ENCODE measurements around the gene RNF223.
A peak's percentile ranks its signal among the peaks of the same experiment; 100 is the strongest.

Gene RNF223

GRCh38 chr1:1115786-1116700 is 41.9 kb upstream of the RNF223 start, which contains the start of gene C1orf159:
C1orf159 (minus strand) TSS chr1:1116089; CDS start chr1:1091543, 24,546 bp downstream.
- no peak for TF ChIP-seq EZH2phosphoT487 (IDR thresholded peaks at IDR 0.05; ENCODE audit: low read depth)
- TF ChIP-seq, protein P1, sequence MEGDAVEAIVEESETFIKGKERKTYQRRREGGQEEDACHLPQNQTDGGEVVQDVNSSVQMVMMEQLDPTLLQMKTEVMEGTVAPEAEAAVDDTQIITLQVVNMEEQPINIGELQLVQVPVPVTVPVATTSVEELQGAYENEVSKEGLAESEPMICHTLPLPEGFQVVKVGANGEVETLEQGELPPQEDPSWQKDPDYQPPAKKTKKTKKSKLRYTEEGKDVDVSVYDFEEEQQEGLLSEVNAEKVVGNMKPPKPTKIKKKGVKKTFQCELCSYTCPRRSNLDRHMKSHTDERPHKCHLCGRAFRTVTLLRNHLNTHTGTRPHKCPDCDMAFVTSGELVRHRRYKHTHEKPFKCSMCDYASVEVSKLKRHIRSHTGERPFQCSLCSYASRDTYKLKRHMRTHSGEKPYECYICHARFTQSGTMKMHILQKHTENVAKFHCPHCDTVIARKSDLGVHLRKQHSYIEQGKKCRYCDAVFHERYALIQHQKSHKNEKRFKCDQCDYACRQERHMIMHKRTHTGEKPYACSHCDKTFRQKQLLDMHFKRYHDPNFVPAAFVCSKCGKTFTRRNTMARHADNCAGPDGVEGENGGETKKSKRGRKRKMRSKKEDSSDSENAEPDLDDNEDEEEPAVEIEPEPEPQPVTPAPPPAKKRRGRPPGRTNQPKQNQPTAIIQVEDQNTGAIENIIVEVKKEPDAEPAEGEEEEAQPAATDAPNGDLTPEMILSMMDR (IDR thresholded peaks at IDR 0.05; ENCODE audit: low read depth, low read length): no peak
- Histone ChIP-seq H3K79me2 (ENCODE audit: low read length) (peaks cover 28% of the 10 kb centered on the region), H4K20me1 (ENCODE audit: insufficient read depth, low read length) (no peaks in the 10 kb centered on the region), H3K4me1 (ENCODE audit: low read length) (peaks cover 5% of the 10 kb centered on the region), H3K4me2 (ENCODE audit: low read length) (peak within 1 kb of the TSS; percentile 83), H3K9me3 (ENCODE audit: insufficient read depth, low read length) (no peaks in the 10 kb centered on the region), H3K36me3 (replicated peaks; ENCODE audit: low read depth, low read length) (peaks cover 15% of the 10 kb centered on the region), H2AFZ (ENCODE audit: low read depth, low read length) (peak within 1 kb of the TSS; percentile 73; the same call in 1 of the 2 replicates), H3K27ac (ENCODE audit: low read length) (peak within 1 kb of the TSS; percentile 44; the same call in 1 of the 2 replicates), H3K9ac (ENCODE audit: low read length) (peak within 1 kb of the TSS; percentile 79), H3K27me3 (ENCODE audit: low read depth, low read length) (peaks cover 9% of the 10 kb centered on the region), H3K4me3 (ENCODE audit: low read length) (peak within 1 kb of the TSS; percentile 97)

- no peak for TF ChIP-seq EZH2phosphoT487 (IDR thresholded peaks at IDR 0.05; ENCODE audit: low read depth)
- TF ChIP-seq, protein P1 (IDR thresholded peaks at IDR 0.05; ENCODE audit: low read depth, low read length): no peak
- peaks cover 5% of the 10 kb centered on the region for H3K4me1 ChIP-seq (ENCODE audit: low read length)
- H3K9ac ChIP-seq (ENCODE audit: low read length): peak overlapping the region; percentile 79
- peaks cover 15% of the 10 kb centered on the region for H3K36me3 ChIP-seq (replicated peaks; ENCODE audit: low read depth, low read length)
- no peaks in the 10 kb centered on the region for H3K9me3 ChIP-seq (ENCODE audit: insufficient read depth, low read length)
- no peak overlapping the region for H2AFZ ChIP-seq (ENCODE audit: low read depth, low read length)
- peak overlapping the region; percentile 97 for H3K4me3 ChIP-seq (ENCODE audit: low read length)
- peaks cover 35% of the 10 kb centered on the region for H3K79me2 ChIP-seq (ENCODE audit: low read length)
- peak overlapping the region; percentile 83 for H3K4me2 ChIP-seq (ENCODE audit: low read length)
- peaks cover 9% of the 10 kb centered on the region for H3K27me3 ChIP-seq (ENCODE audit: low read depth, low read length)
- H4K20me1 ChIP-seq (ENCODE audit: insufficient read depth, low read length): no peaks in the 10 kb centered on the region; the same call in 1 of the 2 replicates
- H3K27ac ChIP-seq (ENCODE audit: low read length): 0 out of 2 replicates have a peak overlapping the region, but pooled peaks have one; percentile 44
Observed at GRCh38 chr1:1115136-1115785, 41.2 kb upstream of the RNF223 start.

- H3K4me3 ChIP-seq (ENCODE audit: low read length): no peak overlapping the region
- no peak for TF ChIP-seq EZH2phosphoT487 (IDR thresholded peaks at IDR 0.05; ENCODE audit: low read depth)
- TF ChIP-seq, protein P1 (IDR thresholded peaks at IDR 0.05; ENCODE audit: low read depth, low read length): no peak
- H4K20me1 ChIP-seq (ENCODE audit: insufficient read depth, low read length): no peaks in the 10 kb centered on the region; the same call in 1 of the 2 replicates
- peaks cover 5% of the 10 kb centered on the region for H3K4me1 ChIP-seq (ENCODE audit: low read length)
- no peak overlapping the region for H3K27ac ChIP-seq (ENCODE audit: low read length)
- no peak overlapping the region for H3K9ac ChIP-seq (ENCODE audit: low read length)
- peak overlapping the region; percentile 83; the same call in 1 of the 2 replicates for H3K4me2 ChIP-seq (ENCODE audit: low read length)
- peaks cover 15% of the 10 kb centered on the region for H3K36me3 ChIP-seq (replicated peaks; ENCODE audit: low read depth, low read length)
- no peaks in the 10 kb centered on the region for H3K9me3 ChIP-seq (ENCODE audit: insufficient read depth, low read length)
- H2AFZ ChIP-seq (ENCODE audit: low read depth, low read length): no peak overlapping the region
- peaks cover 44% of the 10 kb centered on the region for H3K79me2 ChIP-seq (ENCODE audit: low read length)
- peaks cover 9% of the 10 kb centered on the region for H3K27me3 ChIP-seq (ENCODE audit: low read depth, low read length)
Observed at GRCh38 chr1:1114431-1114830, 40.3 kb upstream of the RNF223 start.

Measured in OCI-LY3 (cell line).